ENCODE results near the gene HRK.

Gene HRK

DNA sequence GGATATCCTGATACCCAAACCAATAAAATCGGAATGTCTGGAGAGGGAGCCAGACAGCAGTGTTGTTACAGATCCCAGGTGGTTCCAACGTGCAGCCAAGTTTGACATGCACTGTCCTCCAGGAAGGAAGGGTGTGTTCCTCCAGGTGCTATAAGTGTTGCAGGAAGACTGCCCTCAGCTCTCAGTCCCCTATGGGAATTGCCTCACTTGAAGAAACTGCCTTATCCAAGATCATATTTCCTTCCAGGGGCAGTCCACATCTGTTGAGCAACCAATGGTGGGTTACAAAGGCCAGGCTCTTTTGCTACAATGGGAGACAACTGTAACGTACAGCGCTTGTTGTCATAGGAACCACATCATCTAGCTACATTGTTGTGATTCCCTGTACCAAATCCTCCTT is 16.2 kb upstream of the HRK start:
- no peak for DNase-seq

DNA sequence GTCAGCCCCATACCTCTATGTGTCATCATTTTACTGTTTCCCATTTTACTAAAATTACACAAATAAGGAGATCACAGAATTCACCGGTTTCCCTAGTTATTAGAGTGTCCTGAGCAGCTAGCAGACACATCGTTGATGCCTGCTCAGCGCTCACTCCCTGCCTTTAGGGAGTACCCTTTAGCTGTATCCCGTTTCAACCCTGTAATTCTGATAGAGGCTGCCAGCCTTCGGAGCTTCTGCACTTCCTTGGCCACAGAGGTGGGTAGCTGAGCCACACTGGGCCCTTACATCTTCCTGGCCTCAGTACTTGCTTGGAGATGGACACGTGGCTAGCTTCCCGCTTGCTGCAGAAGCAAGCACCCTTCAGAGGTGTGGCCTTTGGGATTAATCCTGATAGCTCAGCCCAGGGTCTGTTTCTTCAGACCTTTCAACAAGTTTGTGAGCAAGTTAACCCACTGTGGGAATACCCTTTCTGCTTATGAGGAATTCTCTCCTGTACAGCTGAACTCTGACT is 15.2 kb upstream of the HRK start:
- no peak for DNase-seq

DNA sequence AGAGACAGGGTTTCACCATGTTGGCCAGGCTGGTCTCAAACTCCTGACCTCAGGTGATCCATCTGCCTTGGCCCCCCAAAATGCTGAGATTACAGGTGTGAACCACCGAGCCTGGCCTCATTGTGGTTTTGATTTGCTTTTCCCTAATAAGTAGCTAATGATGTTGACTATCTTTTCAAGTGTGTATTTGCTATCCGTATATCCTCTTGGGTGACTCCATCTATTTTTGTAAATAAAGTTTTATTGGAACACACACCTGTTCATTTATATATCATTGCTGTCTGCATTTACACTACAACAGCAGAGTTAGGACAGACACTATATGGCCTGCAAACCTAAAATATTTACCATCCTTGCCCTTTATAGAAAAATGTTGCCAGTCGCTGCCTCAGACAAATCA is 13.7 kb upstream of the HRK start:
- DNase-seq: no peak

DNA sequence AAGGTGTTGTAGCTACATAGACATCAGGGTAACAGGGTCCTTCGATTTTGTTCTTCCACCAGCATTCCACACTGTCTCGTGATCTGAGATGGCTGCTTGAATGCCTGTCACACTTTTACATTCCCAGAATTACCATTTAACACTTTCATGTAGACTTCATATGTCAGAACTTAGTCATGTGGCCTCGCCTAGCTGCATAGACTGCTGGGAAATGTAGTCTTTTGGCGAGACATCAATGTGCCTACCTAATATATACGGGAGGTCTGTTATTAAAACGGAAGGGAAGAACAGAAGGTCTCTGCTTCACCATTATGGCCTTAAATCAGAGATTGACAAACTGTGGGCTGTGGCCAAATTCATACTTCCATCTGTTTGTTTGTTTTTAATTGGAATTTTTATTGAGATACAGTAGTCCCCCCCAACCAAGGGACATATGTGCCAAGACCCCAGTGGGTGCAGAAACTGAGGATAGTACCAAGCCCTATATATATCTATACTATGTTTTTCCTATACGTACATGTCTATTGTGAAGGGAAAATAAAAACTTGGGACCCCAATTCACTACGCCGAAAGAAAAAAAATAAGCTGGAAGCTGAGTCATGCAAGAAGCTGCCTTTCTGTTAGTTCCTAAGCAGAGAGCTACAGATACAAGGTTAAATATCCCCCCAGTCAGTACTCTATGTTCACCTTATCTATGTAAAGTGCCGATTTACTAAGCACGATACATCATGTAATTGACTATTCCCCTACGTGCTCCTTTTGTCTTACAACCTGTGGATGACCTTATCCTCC is 11.3 kb upstream of the HRK start:
- DNase-seq: no peak

DNA sequence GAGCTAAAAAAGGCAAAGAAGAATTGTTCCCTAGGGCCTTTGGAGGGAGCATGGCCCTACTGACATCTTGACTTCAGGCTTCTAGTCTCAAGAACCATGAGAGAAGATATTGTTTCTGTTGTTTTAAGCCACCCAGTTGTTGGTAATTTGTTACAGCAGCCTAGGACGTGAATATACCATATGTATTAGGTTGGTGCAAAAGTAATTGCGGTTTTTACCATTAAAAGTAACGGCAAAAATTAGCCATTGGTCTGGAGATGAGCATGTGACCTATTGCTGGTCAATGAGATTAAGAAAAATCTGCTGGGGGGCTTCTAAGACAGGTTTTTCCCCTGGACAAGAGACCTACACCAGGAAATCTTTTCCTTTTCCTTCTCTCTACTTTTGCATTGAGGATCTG is 9.8 kb upstream of the HRK start:
- DNase-seq: no peak

DNA sequence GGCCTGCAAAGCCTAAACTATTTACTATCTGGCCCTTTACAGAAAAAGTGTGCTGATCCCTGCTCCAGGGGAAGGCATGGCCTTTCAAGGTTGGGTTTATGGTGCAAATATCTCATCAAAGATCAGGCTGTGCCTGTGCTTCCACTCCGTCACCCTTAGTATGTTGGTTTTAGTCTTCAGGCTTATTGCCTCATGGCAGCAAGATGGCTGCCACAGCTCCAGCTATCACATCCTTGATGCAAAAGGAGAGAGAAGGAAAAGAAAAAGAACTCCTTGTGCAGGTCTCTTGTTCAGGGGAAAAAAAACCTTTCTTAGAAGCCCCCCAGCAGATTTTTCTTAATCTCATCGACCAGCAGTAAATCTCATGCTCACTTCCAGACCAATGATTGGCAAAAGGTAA is 9.1 kb upstream of the HRK start:
- no peak for DNase-seq

DNA sequence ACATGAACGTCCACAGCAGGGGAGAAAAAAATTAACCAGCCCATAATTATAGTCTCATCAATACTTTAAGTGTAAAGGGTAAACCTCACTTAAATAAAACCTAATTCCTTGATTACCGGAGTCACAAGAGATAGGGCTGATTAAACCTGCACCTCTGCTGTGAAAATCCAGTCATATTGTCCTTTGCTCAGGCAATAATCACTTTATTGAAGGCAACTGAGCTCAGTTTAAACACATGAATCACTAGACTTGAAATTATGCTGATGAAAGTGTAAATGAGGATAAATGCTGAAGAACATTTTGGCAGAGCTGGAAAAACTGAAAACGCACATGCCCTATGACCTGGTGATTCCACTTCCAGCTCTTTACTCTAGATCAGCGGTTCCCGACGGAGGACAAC is 6.7 kb upstream of the HRK start:
- DNase-seq: no peak

DNA sequence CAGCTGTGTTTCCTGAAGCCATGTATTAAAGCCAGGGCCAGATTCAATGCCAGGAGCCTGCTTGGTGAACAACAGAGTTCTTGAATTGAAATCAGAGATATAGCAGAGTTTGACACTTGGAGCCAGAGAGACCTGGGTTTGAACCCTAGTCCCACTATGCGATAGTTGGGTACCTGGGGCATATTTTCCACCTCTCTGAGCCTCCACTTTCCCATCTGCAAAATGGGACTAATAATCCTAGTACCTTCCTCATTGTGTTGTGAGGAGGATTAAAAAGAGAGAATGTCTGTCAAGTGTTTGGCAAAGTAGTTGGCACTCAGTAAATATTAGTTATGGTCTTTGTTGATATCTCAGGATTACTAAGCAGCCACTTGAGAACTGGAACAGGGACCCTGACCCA is 6.0 kb upstream of the HRK start:
- DNase-seq: no peak

DNA sequence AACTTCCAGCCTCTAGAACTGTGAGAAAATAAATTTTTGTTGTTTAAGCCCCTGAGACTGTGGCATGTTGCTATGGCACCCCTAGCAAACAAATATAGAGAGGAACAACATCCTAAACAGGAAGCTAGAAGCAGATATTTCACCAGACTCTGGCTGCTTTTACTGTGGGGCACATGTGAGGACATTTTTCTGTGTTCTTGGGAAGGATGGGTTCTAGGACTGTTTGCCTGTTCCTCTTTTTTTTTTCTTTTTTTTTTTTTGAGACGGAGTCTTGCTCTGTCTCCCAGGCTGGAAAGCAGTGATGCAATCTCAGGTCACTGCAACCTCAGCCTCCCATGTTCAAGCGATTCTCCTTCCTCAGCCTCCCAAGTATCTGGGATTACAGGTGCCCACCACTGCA is 4.2 kb upstream of the HRK start:
- DNase-seq: no peak

DNA sequence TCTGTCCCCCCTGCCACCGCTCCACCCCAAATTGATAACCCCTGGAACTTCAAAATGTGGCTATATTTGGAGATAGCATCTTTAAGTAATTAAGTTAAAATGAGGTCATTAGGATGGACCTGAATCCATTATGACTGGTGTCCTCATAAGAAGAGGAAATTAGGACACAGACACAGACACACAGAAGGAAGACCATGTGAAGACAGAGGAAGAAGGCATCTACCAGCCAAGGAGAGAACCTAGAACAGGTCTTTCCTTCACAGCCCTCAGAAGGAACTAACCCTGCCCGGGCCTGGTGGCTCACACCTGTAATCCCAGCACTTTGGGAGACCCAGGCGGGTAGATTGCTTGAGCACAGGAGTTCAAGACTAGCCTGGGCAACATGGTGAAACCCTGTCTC is 3.6 kb upstream of the HRK start:
- no peak for DNase-seq

DNA sequence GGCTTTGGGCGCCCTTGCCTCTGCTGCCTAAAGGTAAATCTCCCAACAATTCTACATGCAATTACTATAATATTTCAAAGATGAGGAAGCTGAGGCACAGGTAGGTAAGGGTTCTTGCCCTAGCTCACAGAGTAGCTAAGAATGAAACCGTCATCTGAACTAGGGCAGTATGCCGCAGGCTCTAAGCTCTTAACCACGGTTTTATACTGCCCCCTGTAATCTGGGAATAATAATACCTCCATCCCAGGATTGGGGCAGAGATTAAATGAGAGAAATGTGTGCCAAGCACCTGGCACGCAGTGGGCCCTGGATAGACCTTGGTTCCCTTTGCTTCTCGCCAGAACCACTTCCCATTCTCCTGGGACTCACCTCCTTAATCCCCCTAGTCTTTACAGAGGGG is 1.5 kb upstream of the HRK start:
- peak; percentile 38 for DNase-seq

DNA sequence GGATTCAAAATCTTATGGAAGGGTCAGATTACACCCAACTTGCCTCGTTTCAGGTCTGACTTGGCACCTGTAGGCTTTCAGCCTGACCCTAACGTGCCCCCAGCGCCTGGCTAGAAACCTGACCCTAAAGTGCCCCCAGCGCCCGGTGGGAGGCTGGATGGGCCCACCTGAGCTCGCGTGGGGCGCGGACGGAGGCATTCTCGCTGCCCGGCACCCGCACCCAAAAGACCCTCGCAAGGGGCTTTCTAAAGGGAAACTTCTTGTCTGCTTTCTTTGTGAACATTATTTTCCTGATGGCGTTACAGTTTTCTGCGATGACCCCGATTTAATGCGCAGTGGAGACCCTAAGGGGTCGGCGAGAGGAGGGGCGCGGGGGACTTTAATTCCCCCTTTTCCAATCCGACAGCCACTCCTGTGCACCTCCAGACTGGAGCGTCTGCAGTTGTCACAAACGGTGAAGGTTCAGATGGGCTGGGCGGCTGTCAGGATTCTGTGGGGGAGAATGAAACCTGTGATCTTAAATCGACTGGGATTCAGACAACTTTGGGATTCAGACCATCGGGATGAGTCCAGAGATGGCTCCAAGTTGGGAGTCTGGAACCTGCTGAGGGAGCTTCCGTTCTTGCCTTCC is 751 bp upstream of the HRK start:
- DNase-seq: no peak

DNA sequence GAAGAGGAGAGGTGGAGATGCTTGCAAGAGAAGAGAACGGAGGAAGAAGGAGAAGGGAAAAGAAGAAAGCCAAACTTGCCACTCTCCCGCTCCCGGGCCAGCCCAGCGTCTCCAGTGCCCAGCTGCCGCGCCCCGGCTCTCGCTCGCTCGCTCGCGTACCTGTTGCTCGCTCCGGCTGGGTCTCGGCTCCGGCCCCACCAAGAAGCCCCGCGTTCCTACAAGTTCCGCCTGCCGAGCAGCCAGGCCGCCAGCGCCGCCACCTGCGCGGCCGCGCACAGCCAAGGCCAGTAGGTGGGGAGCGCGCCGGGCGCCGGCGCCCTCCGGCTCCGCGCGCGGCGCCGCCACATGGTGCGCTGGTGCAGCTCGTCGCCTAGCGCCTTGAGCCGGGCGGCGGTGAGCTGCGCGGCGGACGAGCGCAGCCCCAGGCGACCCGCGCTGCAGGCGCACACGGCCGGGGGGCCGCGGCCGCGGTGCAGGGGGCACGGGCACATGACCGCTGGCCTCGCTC is 370 bp downstream of the HRK start:
- DNase-seq: peak; percentile 37

DNA sequence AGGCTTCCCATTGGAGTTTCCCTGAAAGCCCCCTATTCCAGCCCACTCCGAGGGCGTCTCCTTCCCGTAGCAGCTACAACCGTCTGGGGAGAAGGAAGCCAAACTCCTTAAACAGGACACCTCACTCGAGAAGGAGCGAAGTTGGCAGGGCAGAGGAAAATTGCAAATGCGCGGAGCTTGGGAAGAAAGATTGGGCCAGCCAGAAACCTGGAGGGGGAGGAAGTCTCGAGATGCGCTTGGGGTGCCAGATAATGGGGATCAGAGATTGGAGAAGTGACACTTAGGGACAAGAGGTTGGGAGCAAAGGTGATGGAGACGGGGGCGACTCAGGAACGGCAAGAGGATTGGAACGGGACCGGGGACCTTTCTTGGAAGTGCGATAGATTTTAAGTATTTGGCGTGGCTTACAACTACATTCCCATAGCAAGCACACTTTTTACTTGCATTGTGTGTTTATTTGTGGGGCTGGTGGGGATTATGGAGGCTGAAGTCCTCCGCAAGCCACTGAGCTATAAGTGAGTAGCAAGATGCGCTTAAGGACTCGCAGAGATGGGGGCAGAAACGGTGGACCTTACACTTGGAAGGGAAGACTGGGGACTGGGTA is 926 bp downstream of the HRK start:
- DNase-seq: no peak

DNA sequence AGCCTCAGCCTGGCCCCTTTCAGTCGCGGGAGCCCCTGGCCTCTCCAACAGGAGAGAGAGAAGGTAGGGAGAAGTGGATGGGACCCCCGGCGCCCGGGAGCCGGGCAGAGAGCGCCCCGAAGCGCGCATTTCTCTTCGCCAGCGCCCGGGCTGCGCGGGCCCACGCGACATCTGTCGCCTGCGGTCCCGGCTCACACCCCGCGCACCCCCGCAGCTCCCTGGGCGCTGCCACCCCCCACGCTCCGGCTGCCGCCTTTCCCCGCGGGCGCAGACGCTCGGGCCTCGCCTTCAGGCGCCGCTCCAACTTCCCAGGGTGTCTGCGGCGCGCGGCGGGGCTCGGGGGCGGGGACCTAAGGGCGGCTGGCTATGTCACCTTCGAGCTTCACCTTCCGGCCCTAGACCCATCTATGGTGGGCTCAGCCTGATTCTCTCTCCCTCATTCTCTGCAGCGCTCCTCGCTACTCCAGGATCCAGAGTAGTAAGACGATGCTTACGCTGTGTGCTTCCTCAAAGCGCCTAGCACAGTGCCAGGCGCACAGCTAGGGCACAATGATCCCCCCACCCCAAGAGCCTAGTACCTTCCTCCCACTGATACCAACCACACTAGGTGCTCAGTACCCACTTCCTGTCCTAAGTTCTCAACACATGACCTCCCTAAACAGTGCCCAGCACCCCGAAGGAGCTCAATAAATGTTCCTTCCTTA is 1.6 kb downstream of the HRK start:
- DNase-seq: no peak

DNA sequence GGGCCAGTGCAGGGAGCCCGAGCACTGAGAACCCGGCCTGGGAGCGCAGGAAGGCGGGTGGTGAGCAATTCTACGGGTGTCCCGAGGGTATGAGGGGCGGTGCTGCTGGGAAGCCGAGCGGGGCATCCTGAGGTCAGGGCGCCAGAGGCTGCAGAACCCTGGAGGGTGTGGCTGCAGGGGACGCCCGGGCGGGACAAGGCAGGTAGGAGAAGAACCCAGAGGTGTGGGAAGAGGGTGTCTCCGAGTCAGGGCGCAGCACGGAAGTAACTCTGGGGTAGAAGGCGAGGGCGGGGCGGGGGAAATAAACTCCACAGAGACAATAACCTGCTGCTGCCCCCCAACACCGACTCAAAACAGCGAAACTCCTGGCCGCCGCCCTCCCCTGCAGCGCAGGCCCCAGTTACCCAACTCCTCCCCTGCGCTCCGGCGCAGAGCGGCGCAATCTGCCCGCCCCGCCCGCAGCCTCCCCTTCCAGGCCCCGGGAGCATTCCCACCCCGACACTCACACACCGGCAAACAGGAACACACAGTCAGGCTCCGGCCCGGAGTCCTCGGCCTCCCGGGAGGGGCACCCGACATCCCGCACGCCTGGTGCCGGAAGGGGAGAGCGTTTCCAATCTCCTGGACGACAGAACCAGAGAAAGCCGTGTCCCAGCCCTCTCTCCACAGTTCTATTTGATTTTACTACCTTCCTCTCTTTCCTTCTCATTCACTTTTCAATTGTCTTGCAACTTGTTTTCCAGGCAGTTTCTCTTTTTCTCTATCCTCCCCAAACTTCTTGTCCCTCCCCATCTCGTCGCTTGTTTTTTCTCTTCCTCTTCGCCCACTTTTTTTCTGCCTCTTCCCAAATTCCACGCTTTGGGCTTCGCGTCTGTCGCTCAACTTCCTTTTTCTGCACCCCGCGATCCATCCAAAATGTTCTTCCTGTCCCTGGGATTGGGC is 2.4 kb downstream of the HRK start:
- no peak for DNase-seq

DNA sequence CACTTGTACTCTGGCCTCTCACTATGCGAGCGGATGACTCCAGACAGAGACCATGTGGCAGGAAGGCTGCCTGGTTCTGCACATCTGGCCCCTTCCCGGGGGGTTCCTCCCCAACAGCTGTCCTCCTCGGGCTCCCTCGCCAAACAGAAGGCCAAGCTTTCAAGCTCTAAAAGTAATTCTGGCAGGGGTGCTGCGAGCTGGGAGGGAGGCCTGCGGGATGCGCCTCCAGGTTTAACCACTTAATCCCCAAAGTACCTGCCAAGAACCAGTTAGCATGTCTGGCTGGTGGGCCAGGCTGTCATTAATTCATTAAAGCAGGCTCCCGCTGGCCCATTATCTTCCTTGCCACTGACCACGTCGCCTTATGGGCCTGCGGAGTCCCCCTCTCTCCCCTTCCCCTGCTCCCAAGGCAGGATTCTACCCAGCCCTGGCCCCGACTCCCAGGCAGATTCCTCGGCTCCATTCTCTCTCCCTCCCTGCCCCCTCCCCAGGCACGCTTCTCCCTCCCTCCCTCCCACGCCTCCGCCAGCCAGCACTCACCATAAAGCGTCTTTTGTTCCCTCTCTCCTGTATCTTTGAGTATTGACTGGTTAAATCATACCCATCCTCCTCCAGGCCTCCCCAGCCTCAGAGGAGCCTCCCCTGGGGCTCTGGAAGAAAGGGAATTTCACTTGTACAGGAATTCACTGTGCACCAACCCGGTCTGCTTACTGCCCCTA is 4.9 kb downstream of the HRK start:
- no peak for DNase-seq

DNA sequence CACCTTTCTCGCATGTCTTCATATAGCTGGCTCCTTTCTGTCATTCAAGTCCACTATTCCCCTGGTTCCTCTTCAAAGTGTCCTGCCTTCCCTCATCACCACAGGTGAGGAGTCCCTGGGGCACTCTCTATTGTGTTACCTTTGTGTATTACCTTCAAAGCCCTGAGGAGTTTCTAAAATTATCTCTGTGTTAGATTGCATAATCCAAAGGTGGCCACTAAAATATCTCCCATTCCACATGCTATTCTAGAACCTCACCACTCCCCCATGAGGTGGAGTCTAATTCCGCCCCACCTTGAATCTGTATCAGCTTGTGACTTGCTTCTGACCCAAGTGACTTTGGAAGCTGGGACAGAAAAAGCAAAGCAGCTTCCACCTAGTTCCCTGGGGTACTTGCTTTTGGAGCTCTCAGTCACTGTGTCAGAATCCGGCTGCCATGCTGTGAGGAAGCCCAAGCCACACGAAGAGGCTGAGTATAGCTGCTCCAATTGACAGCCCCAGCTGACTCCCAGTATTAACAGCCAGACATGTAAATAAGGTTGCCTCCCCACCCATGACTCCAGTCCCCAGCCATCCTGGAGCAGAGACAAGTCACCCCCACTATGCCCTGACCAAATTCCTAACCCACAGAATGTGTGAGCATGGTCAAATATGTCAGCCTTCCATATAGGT is 6.8 kb downstream of the HRK start:
- no peak for DNase-seq

DNA sequence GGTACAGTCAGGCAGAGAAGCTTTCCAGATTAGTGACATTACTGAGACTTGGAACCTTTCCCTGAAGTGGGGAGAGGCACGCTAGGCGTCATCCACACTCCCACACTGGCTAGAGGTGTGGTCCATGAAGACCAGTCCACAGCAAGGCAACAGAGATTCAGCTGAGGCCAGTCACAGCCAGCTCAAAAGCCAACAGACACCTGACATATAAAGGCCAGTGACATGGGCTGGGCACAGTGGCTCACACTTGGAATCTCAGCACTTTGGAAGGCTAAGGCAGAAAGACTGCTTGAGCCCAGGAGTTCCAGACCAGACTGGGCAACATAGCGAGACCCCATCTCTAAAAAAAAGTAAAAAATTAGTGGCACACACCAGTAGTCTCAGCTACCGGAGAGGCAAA is 10.9 kb downstream of the HRK start:
- DNase-seq: no peak

DNA sequence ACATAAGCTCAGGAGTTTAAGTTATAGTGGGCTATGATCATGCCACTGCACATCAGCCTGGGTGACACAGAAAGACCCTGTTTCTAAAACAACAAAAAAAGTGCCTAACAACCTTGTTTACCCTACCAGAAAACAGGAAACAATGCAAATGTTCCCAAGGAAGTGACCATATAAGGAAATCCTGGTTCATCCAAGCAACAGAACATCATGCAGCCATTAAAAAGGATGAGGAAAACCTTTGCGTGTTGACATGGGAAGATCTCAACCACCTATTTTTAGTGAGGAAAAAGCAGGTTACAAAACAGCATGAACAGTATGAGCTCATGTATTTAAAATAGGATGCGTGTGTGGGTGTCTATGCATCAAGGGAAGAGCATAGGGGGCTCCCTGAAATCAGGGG is 13.7 kb downstream of the HRK start:
- DNase-seq: no peak
